IMR-90 (cell line): ENCODE measurements around the gene GMCL1.

ENCODE experiments used
- BHLHE40 ChIP-seq: fragments of 150-350 bp; IDR thresholded peaks from 2 replicates; pipeline ENCODE4 v1.6.1; 2016; ENCODE audit warnings: mild to moderate bottlenecking, low read depth, low read length
- CEBPB ChIP-seq: IDR thresholded peaks from 2 replicates; pipeline ENCODE4 v1.6.1; 2012; ENCODE audit warnings: low read depth, low read length, improper control_type of control experiment
- FOS ChIP-seq: fragments of 150-350 bp; IDR thresholded peaks from 2 replicates; pipeline ENCODE4 v1.6.1; 2016; ENCODE audit warnings: low read depth, low read length
- MAFK ChIP-seq: IDR thresholded peaks from 2 replicates; pipeline ENCODE4 v1.6.1; 2012; ENCODE audit warnings: low read depth, low read length, improper control_type of control experiment
- MXI1 ChIP-seq: IDR thresholded peaks from 2 replicates; pipeline ENCODE4 v1.6.1; 2012; ENCODE audit warnings: low read depth, mild to moderate bottlenecking, low read length, moderate library complexity, borderline replicate concordance
- NFE2L2 ChIP-seq: fragments of 150-350 bp; IDR thresholded peaks from 2 replicates; pipeline ENCODE4 v1.6.1; 2016; ENCODE audit warnings: low read depth, mild to moderate bottlenecking, low read length
- POLR2A ChIP-seq: IDR thresholded peaks from 2 replicates; pipeline ENCODE4 v1.6.1; 2012; ENCODE audit warnings: mild to moderate bottlenecking, low read depth, low read length
- RCOR1 ChIP-seq: IDR thresholded peaks from 2 replicates; pipeline ENCODE4 v1.6.1; 2012; ENCODE audit warnings: mild to moderate bottlenecking, low read length, improper control_type of control experiment; ENCODE audit not compliant: insufficient replicate concordance
- RFX5 ChIP-seq: IDR thresholded peaks from 2 replicates; pipeline ENCODE4 v1.8.0; 2012; ENCODE audit warnings: low read depth, mild to moderate bottlenecking, low read length, moderate library complexity
- SMC3 ChIP-seq: fragments of 150-350 bp; IDR thresholded peaks from 2 replicates; pipeline ENCODE4 v1.6.1; 2016; ENCODE audit warnings: low read depth, mild to moderate bottlenecking, antibody characterized with exemption, low read length, moderate library complexity
- TF ChIP-seq, protein P1 (sequence below): conservative IDR thresholded peaks from 2 replicates; pipeline ENCODE4 v1.5.1; 2012; ENCODE audit warnings: mild to moderate bottlenecking, low read depth, low read length, improper control_type of control experiment
- TF ChIP-seq, protein P2 (sequence below): fragments of 150-350 bp; IDR thresholded peaks from 2 replicates; pipeline ENCODE4 v1.6.1; 2017; ENCODE audit warnings: mild to moderate bottlenecking, antibody characterized with exemption, low read length, low read depth

GRCh38 chr2:69848186-69848790, 18.8 kb downstream of the GMCL1 start:
- no peak for TF ChIP-seq MAFK
- TF ChIP-seq, protein P1, sequence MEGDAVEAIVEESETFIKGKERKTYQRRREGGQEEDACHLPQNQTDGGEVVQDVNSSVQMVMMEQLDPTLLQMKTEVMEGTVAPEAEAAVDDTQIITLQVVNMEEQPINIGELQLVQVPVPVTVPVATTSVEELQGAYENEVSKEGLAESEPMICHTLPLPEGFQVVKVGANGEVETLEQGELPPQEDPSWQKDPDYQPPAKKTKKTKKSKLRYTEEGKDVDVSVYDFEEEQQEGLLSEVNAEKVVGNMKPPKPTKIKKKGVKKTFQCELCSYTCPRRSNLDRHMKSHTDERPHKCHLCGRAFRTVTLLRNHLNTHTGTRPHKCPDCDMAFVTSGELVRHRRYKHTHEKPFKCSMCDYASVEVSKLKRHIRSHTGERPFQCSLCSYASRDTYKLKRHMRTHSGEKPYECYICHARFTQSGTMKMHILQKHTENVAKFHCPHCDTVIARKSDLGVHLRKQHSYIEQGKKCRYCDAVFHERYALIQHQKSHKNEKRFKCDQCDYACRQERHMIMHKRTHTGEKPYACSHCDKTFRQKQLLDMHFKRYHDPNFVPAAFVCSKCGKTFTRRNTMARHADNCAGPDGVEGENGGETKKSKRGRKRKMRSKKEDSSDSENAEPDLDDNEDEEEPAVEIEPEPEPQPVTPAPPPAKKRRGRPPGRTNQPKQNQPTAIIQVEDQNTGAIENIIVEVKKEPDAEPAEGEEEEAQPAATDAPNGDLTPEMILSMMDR = no peak
- TF ChIP-seq POLR2A = no peak
- no peak for TF ChIP-seq CEBPB
- TF ChIP-seq, protein P2, sequence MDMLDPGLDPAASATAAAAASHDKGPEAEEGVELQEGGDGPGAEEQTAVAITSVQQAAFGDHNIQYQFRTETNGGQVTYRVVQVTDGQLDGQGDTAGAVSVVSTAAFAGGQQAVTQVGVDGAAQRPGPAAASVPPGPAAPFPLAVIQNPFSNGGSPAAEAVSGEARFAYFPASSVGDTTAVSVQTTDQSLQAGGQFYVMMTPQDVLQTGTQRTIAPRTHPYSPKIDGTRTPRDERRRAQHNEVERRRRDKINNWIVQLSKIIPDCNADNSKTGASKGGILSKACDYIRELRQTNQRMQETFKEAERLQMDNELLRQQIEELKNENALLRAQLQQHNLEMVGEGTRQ = no peak
- TF ChIP-seq FOS = no peak
- no peak for TF ChIP-seq RCOR1
- TF ChIP-seq RFX5 = no peak
- TF ChIP-seq MXI1 = no peak
- TF ChIP-seq SMC3 = no peak
- TF ChIP-seq NFE2L2 = no peak
- TF ChIP-seq BHLHE40 = no peak
